NCI-H1694 treated with DMSO at 0.1 percent for 48 hours (cell line): ENCODE data around the gene ELP6.
"Not testable (repeated sequence)": the region's sequence is repeated elsewhere in the genome, so short reads cannot be mapped to it uniquely, and the experiment has no call there.

Source experiments
- DNase-seq: peaks from one replicate; lab custom pipeline; 2025; lab: John Stamatoyannopoulos, UW

The ELP6 gene

GRCh38 chr3:47464588-47464987, 48.9 kb downstream of the ELP6 start:
- no peak for DNase-seq

GRCh38 chr3:47459534-47460085, 53.9 kb downstream of the ELP6 start:
- DNase-seq = not testable (repeated sequence)

DNA sequence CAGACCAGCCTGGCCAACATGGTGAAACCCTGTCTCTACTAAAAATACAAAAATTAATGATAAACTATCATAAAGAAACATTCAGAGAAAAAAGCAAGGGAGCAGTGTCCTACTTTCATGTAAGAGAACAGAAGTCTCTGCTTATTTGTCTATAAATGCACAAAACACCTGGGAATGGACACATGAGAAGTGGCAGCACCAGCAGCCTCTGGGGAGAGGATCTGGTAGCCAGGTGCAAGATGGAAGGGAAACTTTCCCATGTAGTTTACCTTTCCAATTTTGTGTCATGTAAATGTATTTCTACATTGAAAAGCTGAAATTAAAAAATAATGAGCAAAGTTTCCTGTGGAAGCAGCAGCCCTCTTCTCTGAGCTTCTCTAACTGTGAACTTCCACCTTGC, 56.5 kb downstream of the ELP6 start:
- no peak for DNase-seq

DNA sequence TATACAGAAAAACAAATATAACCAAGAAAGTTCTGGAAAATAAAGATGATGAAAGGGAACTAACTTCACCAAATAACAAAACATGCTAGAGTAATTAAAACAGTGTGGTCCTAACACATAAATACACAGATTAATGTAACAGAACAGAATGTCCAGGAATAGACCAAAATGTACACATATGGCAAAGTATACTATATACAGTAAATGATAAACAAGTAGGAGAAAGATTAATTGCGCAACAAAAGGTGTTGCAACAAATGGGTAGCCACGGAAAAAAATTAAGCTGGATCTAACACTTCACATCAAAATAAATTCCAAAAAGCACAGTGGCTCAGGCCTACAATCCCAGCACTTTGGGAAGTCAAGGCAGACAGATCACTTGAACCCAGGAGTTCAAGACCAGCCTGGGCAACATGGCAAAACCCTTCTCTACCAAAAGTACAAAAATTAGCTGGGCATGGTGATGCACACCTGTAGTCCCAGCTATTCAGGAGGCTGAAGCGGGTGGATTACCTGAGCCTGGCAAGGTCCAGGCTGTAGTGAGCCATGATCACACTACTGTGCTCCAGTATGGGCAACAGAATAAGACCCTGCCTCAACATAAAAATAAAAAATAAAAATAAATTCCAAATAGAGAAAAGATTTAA, 57.6 kb downstream of the ELP6 start:
- no peak for DNase-seq

GRCh38 chr3:47452453-47453215, 60.9 kb downstream of the ELP6 start:
- DNase-seq = no peak
